Measurements from ENCODE around the gene SPRY1. TPM values are rescaled to one million over a fixed set of nuclear protein-coding genes. Genes with fewer than 3 reads are reported as not detected.

SPRY1 gene, protein sequence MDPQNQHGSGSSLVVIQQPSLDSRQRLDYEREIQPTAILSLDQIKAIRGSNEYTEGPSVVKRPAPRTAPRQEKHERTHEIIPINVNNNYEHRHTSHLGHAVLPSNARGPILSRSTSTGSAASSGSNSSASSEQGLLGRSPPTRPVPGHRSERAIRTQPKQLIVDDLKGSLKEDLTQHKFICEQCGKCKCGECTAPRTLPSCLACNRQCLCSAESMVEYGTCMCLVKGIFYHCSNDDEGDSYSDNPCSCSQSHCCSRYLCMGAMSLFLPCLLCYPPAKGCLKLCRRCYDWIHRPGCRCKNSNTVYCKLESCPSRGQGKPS
- 10 to 100 TPM; 50.7 to 53.2 TPM for total RNA-seq

DNA sequence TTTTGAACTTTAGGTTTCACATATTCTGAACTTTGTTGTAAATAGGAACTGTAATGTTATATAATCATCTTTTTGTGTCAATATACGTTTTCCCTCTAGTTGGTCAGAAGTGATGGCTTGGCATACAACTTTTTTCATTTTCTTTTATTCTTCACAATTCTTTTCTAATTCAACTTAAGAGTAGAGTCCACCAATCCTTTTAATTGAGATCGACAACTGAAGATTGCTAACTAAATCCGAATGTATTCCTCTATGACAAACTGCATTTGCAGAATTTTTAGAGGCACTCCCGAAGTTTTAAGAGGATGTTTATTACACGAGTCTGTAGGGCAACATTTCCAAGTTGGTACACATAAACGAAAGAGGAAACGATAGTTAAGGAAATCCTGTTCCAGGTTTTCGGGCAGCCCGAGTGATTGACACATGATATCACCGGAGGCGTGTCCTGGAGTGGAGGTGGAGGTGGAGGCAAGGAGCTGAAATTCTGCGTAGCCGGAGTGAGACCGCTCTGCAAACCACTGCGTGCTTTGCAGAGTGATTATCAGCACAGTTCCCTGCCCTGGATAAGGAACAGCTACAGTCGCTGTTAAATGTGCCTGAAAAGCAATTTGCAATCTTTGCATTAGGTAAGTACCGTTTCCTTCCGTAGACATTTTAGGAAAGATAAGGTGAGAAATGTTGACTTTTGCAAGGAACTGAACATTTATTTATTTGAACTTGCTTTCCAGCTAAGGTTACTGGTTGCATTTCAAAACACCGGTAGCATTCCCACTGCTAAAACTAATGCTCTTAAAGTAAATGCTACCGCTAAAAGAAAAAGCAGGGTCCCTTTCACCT is at the start of gene SPRY1:
SPRY1 (plus strand) TSS at position 489 of the 837 bp plus-strand sequence. CDS start 4,797 bp downstream, outside the sequence.
- Mint-ChIP-seq H3K27me3 (ENCODE audit: low read depth) (no peaks in the 10 kb centered on the region), H3K27ac (peak within 1 kb of the TSS; percentile 91), H3K9me3 (ENCODE audit: insufficient read depth) (no peaks in the 10 kb centered on the region), H3K36me3 (ENCODE audit: low read depth) (peaks cover 34% of the 10 kb centered on the region), H3K4me3 (peak within 1 kb of the TSS; percentile 94), H3K4me1 (ENCODE audit: low read depth) (peaks cover 20% of the 10 kb centered on the region)
- ChIA-PET CTCF (interaction anchor here (0.8 to 5.3 kb wide), 16 partner anchors 10 to 473 kb away, joined by 3 to 69 read pairs (median 6); no protein-coding TSS in a partner anchor), POLR2A (interaction anchor here (0.6 to 5.4 kb wide), 13 partner anchors 10 to 474 kb away, joined by 3 to 45 read pairs (median 5); partner anchors contain the start of gene NUDT6)
- DNase-seq (peak; percentile 95), ATAC-seq (peak; percentile 57)

DNA sequence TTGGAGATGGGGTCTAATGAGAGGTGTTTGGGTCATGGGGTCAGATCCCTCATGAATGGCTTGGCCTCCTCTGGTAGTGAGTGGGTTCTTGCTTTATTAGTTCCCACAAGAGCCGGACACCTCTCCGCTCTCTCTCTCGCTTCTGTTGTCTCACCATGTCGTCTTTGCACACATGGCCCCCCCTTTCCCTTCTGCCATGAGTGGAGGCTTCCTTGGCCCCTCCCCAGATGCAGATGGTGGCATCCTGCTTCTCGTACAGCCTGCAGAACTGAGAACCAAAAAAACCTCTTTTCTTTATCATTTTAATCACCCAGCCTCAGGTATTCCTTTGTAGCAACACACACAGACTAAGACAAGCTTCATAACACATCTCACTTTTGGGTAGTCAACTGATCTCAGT is 49.6 kb upstream of the SPRY1 start:
- H3K4me1 Mint-ChIP-seq (ENCODE audit: low read depth) = peaks cover 4% of the 10 kb centered on the region
- no peak for ATAC-seq
- no peak for DNase-seq
- H3K27me3 Mint-ChIP-seq (ENCODE audit: low read depth) = peaks cover 5% of the 10 kb centered on the region
- no peak overlapping the region for H3K4me3 Mint-ChIP-seq
- no peaks in the 10 kb centered on the region for H3K36me3 Mint-ChIP-seq (ENCODE audit: low read depth)
- H3K9me3 Mint-ChIP-seq (ENCODE audit: insufficient read depth) = no peaks in the 10 kb centered on the region
- CTCF ChIA-PET = no interaction called here
- POLR2A ChIA-PET = no interaction called here
- no peak overlapping the region for H3K27ac Mint-ChIP-seq

DNA sequence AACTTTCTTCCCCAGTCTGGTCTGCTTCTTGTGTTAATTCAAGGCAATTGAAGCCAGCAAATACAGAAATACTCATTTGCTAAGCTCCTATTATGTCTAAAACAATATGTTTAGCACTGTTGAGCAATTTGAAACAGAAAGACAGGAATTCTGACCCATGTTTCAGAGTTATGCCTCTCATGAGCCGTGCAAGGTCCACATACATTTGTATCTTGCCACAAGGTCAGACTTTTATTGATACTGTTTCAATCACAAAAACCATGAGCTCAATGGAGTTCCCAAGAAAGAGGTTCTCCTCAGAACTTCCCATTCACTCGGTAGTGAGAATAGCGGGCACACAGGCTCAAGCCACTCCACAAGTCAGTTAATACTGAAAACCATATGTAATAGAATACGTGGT is 47.6 kb upstream of the SPRY1 start:
- H3K27me3 Mint-ChIP-seq (ENCODE audit: low read depth) = peaks cover 5% of the 10 kb centered on the region
- CTCF ChIA-PET = interaction anchor here (1.2 kb wide), 1 partner anchor 246 kb away, joined by 3 read pairs; no protein-coding TSS in a partner anchor
- H3K36me3 Mint-ChIP-seq (ENCODE audit: low read depth) = no peaks in the 10 kb centered on the region
- H3K27ac Mint-ChIP-seq = no peak overlapping the region
- H3K4me3 Mint-ChIP-seq = no peak overlapping the region
- POLR2A ChIA-PET = interaction anchor here (0.6 to 0.8 kb wide), 2 partner anchors 25 to 368 kb away, joined by 3 read pairs; no protein-coding TSS in a partner anchor
- no peaks in the 10 kb centered on the region for H3K9me3 Mint-ChIP-seq (ENCODE audit: insufficient read depth)
- H3K4me1 Mint-ChIP-seq (ENCODE audit: low read depth) = peaks cover 19% of the 10 kb centered on the region
- DNase-seq (no peak), ATAC-seq (no peak)

DNA sequence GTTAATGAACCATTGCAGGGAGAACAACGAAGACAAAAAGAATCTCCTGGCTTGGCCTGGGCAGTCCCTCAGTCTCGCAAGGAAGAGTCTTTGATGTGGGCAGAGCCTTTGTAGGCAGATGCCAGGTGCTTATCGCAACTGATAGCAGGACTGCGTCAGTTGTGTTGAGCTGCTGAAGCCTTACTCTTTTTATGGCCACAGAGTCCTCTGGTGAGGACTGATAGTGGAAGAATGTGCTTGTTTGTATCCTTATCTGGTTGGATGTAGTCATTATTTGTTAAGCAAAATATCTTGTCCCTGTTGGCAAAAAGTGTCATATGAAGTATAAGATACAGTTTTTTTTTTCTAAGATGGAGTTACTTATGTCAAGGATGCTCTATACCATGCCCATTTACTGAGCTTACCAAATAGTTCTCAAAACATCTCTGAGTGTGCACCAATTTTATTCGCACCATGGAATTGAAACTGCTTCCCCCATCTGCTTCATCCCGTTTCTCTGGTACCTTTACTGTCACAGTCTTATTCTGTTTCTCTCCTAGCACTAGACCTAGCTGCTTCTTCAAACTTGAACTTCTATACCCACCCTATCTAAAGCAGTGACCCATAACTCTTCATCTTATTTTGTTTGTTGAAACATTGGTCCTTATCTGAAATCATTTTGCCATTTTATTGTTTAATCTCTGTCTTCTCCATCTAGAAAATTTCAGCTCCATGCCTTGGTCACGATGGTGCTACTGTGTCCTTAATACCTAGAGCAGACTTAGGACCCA is 47.0 kb upstream of the SPRY1 start:
- Mint-ChIP-seq H3K4me3 (no peak overlapping the region), H3K27ac (no peak overlapping the region), H3K36me3 (ENCODE audit: low read depth) (no peaks in the 10 kb centered on the region), H3K4me1 (ENCODE audit: low read depth) (peaks cover 19% of the 10 kb centered on the region), H3K9me3 (ENCODE audit: insufficient read depth) (no peaks in the 10 kb centered on the region), H3K27me3 (ENCODE audit: low read depth) (peaks cover 5% of the 10 kb centered on the region)
- POLR2A ChIA-PET = interaction anchor here (0.6 to 0.8 kb wide), 2 partner anchors 25 to 367 kb away, joined by 3 read pairs; no protein-coding TSS in a partner anchor
- CTCF ChIA-PET = interaction anchor here (1.2 kb wide), 2 partner anchors 246 to 311 kb away, joined by 3 read pairs; no protein-coding TSS in a partner anchor
- no peak for DNase-seq
- no peak for ATAC-seq

DNA sequence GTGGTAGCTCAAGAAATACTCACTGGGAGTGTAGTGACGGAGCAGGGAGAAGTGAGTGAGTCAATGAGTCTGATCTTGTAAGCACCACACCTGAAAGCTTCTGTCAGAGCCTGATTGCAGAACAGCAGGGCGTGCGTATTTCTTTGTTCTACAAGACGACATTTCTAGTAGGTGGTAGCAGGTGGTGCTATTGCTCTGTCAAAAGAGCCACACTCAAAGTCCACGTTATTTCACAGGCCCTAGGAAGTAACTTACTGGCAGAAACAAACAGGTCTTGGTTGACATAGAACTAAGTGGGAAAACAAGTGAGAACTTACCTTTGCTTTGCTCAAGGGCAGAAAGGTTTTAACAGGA is 46.4 kb upstream of the SPRY1 start:
- ATAC-seq (peak; percentile 49), DNase-seq (peak; percentile 32)
- H3K4me3 Mint-ChIP-seq = no peak overlapping the region
- H3K36me3 Mint-ChIP-seq (ENCODE audit: low read depth) = no peaks in the 10 kb centered on the region
- no peak overlapping the region for H3K27ac Mint-ChIP-seq
- peaks cover 19% of the 10 kb centered on the region for H3K4me1 Mint-ChIP-seq (ENCODE audit: low read depth)
- CTCF ChIA-PET = interaction anchor here (1.2 kb wide), 2 partner anchors 247 to 310 kb away, joined by 3 read pairs; no protein-coding TSS in a partner anchor
- H3K27me3 Mint-ChIP-seq (ENCODE audit: low read depth) = peaks cover 5% of the 10 kb centered on the region
- no peaks in the 10 kb centered on the region for H3K9me3 Mint-ChIP-seq (ENCODE audit: insufficient read depth)
- POLR2A ChIA-PET = no interaction called here

DNA sequence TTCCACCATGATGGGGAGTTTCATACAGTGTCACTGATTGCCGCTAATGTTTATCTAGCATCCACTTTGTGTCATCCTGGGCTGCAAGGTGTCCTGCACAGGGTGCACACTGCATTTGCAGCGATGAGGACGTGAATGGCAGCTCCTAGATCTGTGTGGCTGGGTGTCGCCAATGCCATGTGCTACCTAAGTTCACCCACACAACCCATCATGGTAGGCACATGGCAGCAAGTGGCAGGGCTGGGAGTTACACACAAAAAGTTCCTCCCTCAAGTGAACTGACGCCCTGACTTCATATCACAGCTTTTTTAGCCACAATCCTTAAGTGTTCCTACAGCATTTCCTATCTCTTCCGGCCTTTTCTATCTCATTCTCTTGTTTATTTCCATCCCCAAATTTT is 45.9 kb upstream of the SPRY1 start:
- Mint-ChIP-seq H3K27ac (no peak overlapping the region), H3K27me3 (ENCODE audit: low read depth) (peaks cover 5% of the 10 kb centered on the region), H3K9me3 (ENCODE audit: insufficient read depth) (no peaks in the 10 kb centered on the region), H3K36me3 (ENCODE audit: low read depth) (no peaks in the 10 kb centered on the region), H3K4me1 (ENCODE audit: low read depth) (peaks cover 19% of the 10 kb centered on the region), H3K4me3 (no peak overlapping the region)
- CTCF ChIA-PET = interaction anchor here (1.2 kb wide), 1 partner anchor 309 kb away, joined by 3 read pairs; no protein-coding TSS in a partner anchor
- DNase-seq = no peak
- POLR2A ChIA-PET = no interaction called here
- no peak for ATAC-seq

DNA sequence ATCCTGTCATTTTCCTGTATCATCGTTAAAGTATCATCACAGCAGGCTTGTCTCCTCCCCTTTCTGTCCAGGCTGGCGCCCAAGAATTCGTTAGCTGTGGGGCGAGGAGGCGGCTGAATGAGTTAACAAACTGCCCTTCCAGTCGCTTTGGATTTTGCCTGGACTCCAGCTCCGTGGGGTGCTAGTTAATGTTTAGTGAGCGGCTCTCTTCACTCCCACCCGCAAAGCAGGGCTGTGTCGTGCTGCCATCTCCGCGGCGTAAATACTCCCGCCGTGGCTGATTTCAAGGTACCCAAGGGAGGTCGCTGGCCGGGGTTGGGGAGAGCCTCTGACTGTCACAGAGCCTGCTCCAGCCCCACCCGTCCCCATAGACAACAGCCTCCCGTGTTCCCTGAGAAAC is 44.9 kb upstream of the SPRY1 start:
- CTCF ChIA-PET = no interaction called here
- no peaks in the 10 kb centered on the region for H3K9me3 Mint-ChIP-seq (ENCODE audit: insufficient read depth)
- no peaks in the 10 kb centered on the region for H3K36me3 Mint-ChIP-seq (ENCODE audit: low read depth)
- DNase-seq (no peak), ATAC-seq (no peak)
- H3K27me3 Mint-ChIP-seq (ENCODE audit: low read depth) = peaks cover 2% of the 10 kb centered on the region
- H3K27ac Mint-ChIP-seq = no peak overlapping the region
- POLR2A ChIA-PET = no interaction called here
- H3K4me1 Mint-ChIP-seq (ENCODE audit: low read depth) = peaks cover 17% of the 10 kb centered on the region
- H3K4me3 Mint-ChIP-seq = no peak overlapping the region

DNA sequence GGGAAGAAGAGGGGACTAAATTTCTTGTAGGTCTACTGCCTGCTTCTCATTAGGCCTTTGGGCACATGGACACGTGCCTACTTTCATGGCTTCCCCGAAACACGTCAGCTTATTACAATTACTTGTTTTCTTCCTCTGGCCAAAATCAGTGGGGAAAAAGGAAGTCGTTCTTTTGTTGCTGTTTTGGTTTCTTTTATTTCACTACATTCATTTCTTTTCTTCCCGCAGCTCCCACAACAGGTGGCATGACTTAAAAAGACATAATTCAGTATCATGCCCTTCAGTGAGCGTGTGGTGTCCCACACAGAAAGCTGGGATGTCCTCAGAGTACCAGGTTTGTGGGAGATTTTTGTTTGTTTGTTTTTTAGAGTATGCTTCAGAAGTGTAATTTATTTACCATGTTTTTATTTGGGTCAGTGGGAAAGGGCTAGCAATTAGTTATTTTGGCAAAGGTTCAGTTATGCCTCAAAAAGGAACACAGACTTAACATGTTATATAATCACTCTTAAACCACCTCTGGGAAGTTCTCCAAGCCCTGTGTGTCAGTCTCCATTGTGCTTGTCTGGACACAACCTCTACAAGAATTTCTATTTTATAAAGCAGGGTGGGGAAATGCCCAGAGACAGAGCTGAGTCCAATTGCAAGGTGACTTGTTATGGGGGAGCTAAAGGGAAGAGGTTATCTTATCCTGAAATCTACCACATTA is 44.2 kb upstream of the SPRY1 start:
- peaks cover 15% of the 10 kb centered on the region for H3K4me1 Mint-ChIP-seq (ENCODE audit: low read depth)
- no peaks in the 10 kb centered on the region for H3K36me3 Mint-ChIP-seq (ENCODE audit: low read depth)
- H3K9me3 Mint-ChIP-seq (ENCODE audit: insufficient read depth) = no peaks in the 10 kb centered on the region
- H3K27ac Mint-ChIP-seq = peak overlapping the region; percentile 27
- ATAC-seq (no peak), DNase-seq (no peak)
- ChIA-PET CTCF (no interaction called here), POLR2A (no interaction called here)
- H3K27me3 Mint-ChIP-seq (ENCODE audit: low read depth) = peaks cover 2% of the 10 kb centered on the region
- no peak overlapping the region for H3K4me3 Mint-ChIP-seq

DNA sequence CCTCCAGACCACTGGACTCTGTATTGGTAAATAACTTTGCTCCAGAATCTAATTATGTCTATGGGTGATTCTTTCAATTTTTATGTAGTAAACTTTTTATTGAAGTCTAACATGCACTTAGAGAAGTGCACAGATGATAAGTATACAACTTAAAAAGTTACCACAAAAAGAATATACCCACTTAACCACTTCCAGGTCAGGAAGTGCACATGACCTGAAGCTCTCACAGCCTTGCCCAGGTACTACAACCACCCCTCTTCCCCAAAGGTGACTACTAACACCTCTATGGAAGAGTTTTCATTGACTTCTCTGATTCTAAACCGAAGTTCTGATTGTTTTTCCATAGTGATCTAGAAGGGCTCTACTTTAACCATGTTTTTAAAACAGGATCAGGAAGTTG is 43.6 kb upstream of the SPRY1 start:
- no peaks in the 10 kb centered on the region for H3K36me3 Mint-ChIP-seq (ENCODE audit: low read depth)
- H3K9me3 Mint-ChIP-seq (ENCODE audit: insufficient read depth) = no peaks in the 10 kb centered on the region
- H3K27ac Mint-ChIP-seq = no peak overlapping the region
- ChIA-PET CTCF (interaction anchor here (0.6 kb wide), 1 partner anchor 211 kb away, joined by 3 read pairs; no protein-coding TSS in a partner anchor), POLR2A (no interaction called here)
- peaks cover 2% of the 10 kb centered on the region for H3K27me3 Mint-ChIP-seq (ENCODE audit: low read depth)
- ATAC-seq = peak; percentile 37
- no peak for DNase-seq
- H3K4me3 Mint-ChIP-seq = no peak overlapping the region
- H3K4me1 Mint-ChIP-seq (ENCODE audit: low read depth) = peaks cover 15% of the 10 kb centered on the region

DNA sequence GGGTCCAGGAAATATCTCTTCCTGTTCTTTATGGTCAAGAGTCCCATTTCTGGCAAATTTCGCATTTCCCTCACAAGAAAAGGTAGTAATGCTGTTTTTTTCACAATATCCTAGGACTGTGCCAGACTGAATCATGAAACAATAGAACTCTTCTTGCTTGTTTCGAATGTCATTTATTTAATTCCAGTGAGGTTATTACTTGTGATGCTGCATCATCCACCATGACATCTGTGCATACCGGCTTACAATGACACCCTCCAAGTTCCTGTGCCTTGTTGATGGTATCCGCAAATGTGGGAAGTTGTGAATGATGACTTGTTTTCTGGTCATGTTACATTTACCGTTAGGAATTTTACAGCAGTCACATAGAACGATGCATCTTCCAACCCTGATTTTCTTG is 42.9 kb upstream of the SPRY1 start:
- ATAC-seq (no peak), DNase-seq (no peak)
- ChIA-PET CTCF (interaction anchor here (0.6 kb wide), 1 partner anchor 211 kb away, joined by 3 read pairs; no protein-coding TSS in a partner anchor), POLR2A (no interaction called here)
- Mint-ChIP-seq H3K9me3 (ENCODE audit: insufficient read depth) (no peaks in the 10 kb centered on the region), H3K4me3 (no peak overlapping the region), H3K27ac (no peak overlapping the region), H3K36me3 (ENCODE audit: low read depth) (no peaks in the 10 kb centered on the region), H3K4me1 (ENCODE audit: low read depth) (peaks cover 15% of the 10 kb centered on the region), H3K27me3 (ENCODE audit: low read depth) (peaks cover 2% of the 10 kb centered on the region)

DNA sequence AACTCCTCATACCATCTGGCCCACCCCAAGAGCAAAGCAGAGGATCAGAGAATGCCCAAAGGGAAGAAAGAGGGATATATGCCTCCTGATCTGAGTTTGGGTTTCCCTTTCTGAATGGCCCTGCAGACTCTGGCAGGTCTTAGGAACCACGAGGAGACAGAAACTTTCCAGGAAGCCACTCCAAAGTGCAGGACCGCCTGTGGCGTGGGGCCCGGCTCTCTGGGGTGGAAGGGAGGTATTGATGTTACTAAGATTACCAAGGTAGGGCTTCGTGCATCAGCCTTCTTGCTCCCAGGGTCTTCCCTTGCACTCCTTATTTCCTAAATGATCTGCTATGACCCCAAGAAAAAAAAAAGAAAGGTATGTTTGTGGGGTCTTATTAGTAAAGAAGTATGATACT is 41.9 kb upstream of the SPRY1 start:
- no peak overlapping the region for H3K4me3 Mint-ChIP-seq
- H3K4me1 Mint-ChIP-seq (ENCODE audit: low read depth) = peaks cover 16% of the 10 kb centered on the region
- ChIA-PET CTCF (no interaction called here), POLR2A (no interaction called here)
- no peak for DNase-seq
- H3K36me3 Mint-ChIP-seq (ENCODE audit: low read depth) = no peaks in the 10 kb centered on the region
- H3K27ac Mint-ChIP-seq = no peak overlapping the region
- H3K9me3 Mint-ChIP-seq (ENCODE audit: insufficient read depth) = no peaks in the 10 kb centered on the region
- no peak for ATAC-seq
- H3K27me3 Mint-ChIP-seq (ENCODE audit: low read depth) = peaks cover 2% of the 10 kb centered on the region

All from activated CD8-positive, alpha-beta T cell treated with anti-CD3 and anti-CD28 coated beads, Interleukin-2, amount 10 ng/mL, durations not matched to agents 7 days and 5 days (primary cell).